Measurements from ENCODE around the gene OVCA2. TPM values are rescaled to one million over a fixed set of nuclear protein-coding genes. Genes with fewer than 3 reads are reported as not detected.
A peak's percentile ranks its signal among the peaks of the same experiment; 100 is the strongest.

The OVCA2 gene
- polyA plus RNA-seq, 1 donor (not counting 4 experiments of a cell fraction or from before 2014, with no cell fraction given): 41.2 TPM

- DNase-seq (ENCODE audit: low read depth, low spot score): no peak
- H3K36me3 ChIP-seq (ENCODE audit: control insufficient read depth in 2 of 2, extremely low read depth in 1 of 2, insufficient read depth in 2 of 2, low read length in 2 of 2): no peaks in the 10 kb centered on the region
- dilution Hi-C loops (cut with MboI; ENCODE audit: extremely low pct_ligation_motif_present, low sequenced_read_pairs): no loop called here
- no peak overlapping the region for H3K27ac ChIP-seq (ENCODE audit: control insufficient read depth, insufficient read depth, low read length)
- H3K4me1 ChIP-seq (ENCODE audit: control insufficient read depth, extremely low read depth, insufficient read depth, low read length): peaks cover 3% of the 10 kb centered on the region
- H3K27me3 ChIP-seq (ENCODE audit: control insufficient read depth, extremely low read depth, insufficient read depth, low read length): peaks cover 8% of the 10 kb centered on the region
- no peaks in the 10 kb centered on the region for H4K20me1 ChIP-seq (ENCODE audit: control insufficient read depth, extremely low read depth, insufficient read depth, low read length)
- H3K4me2 ChIP-seq (ENCODE audit: control insufficient read depth, extremely low read depth, insufficient read depth, low read depth, low read length): no peak overlapping the region
- H3K9me3 ChIP-seq (ENCODE audit: control insufficient read depth, low read depth, low read length): no peaks in the 10 kb centered on the region
- TF ChIP-seq EZH2 (IDR thresholded peaks at IDR 0.05; ENCODE audit: low read length) (no peak), CTCF (optimal IDR thresholded peaks at IDR 0.05 in 1 of 3, IDR thresholded peaks at IDR 0.05 in 1 of 3, conservative IDR thresholded peaks at IDR 0.05 in 1 of 3; ENCODE audit: extremely low read depth in 1 of 3, insufficient read depth in 2 of 3, low read length in 3 of 3) (no peak)
- no peak overlapping the region for H3K4me3 ChIP-seq (ENCODE audit: control insufficient read depth in 2 of 3, extremely low read depth in 1 of 3, insufficient read depth in 2 of 3, low read depth in 1 of 3, low read length in 3 of 3)
- H2AFZ ChIP-seq (ENCODE audit: control insufficient read depth, low read length): no peak overlapping the region
- FAIRE-seq: no peak
- H3K9ac ChIP-seq (ENCODE audit: control insufficient read depth, extremely low read depth, insufficient read depth, low read length): no peak overlapping the region
- H3K9me1 ChIP-seq (ENCODE audit: control insufficient read depth, extremely low read depth, insufficient read depth, low read length): no peaks in the 10 kb centered on the region
- H3K79me2 ChIP-seq (ENCODE audit: control insufficient read depth, insufficient read depth, low read length): no peaks in the 10 kb centered on the region
These were observed 18.6 kb upstream of the OVCA2 start for GRCh38 chr17:2023256-2023655.

GRCh38 chr17:2023692-2024571 lies 17.9 kb upstream of the OVCA2 start:
- dilution Hi-C loops (cut with MboI; ENCODE audit: extremely low pct_ligation_motif_present, low sequenced_read_pairs): no loop called here
- Histone ChIP-seq H3K4me1 (ENCODE audit: control insufficient read depth, extremely low read depth, insufficient read depth, low read length) (peaks cover 3% of the 10 kb centered on the region), H4K20me1 (ENCODE audit: control insufficient read depth, extremely low read depth, insufficient read depth, low read length) (no peaks in the 10 kb centered on the region), H3K27me3 (ENCODE audit: control insufficient read depth, extremely low read depth, insufficient read depth, low read length) (peaks cover 8% of the 10 kb centered on the region), H3K79me2 (ENCODE audit: control insufficient read depth, insufficient read depth, low read length) (no peaks in the 10 kb centered on the region), H3K9ac (ENCODE audit: control insufficient read depth, extremely low read depth, insufficient read depth, low read length) (peak overlapping the region; percentile 56), H3K9me3 (ENCODE audit: control insufficient read depth, low read depth, low read length) (no peaks in the 10 kb centered on the region), H3K4me3 (ENCODE audit: control insufficient read depth in 2 of 3, extremely low read depth in 1 of 3, insufficient read depth in 2 of 3, low read depth in 1 of 3, low read length in 3 of 3) (peak overlapping the region; percentile 59 to 76 (median 71)), H3K27ac (ENCODE audit: control insufficient read depth, insufficient read depth, low read length) (no peak overlapping the region), H3K36me3 (ENCODE audit: control insufficient read depth in 2 of 2, extremely low read depth in 1 of 2, insufficient read depth in 2 of 2, low read length in 2 of 2) (no peaks in the 10 kb centered on the region), H2AFZ (ENCODE audit: control insufficient read depth, low read length) (peak overlapping the region; percentile 38), H3K9me1 (ENCODE audit: control insufficient read depth, extremely low read depth, insufficient read depth, low read length) (no peaks in the 10 kb centered on the region), H3K4me2 (ENCODE audit: control insufficient read depth, extremely low read depth, insufficient read depth, low read depth, low read length) (peak overlapping the region; percentile 73)
- no peak for DNase-seq (ENCODE audit: low read depth, low spot score)
- TF ChIP-seq CTCF (optimal IDR thresholded peaks at IDR 0.05 in 1 of 3, IDR thresholded peaks at IDR 0.05 in 1 of 3, conservative IDR thresholded peaks at IDR 0.05 in 1 of 3; ENCODE audit: extremely low read depth in 1 of 3, insufficient read depth in 2 of 3, low read length in 3 of 3) (peak in 2 of 3 experiments; percentile 5 to 30), EZH2 (IDR thresholded peaks at IDR 0.05; ENCODE audit: low read length) (peak; percentile 61)
- FAIRE-seq: no peak

All from keratinocyte (primary cell).